ENCODE results near the gene NAGA.

GRCh38 chr22:42039271-42039670 is 31.3 kb downstream of the NAGA start:
- TF ChIP-seq KAT8 (IDR thresholded peaks at IDR 0.05; ENCODE audit: low read depth) (no peak), ZSCAN32 (CRISPR knock-in tag; IDR thresholded peaks at IDR 0.05) (no peak), SP1 (CRISPR knock-in tag; IDR thresholded peaks at IDR 0.05) (no peak)
- TF ChIP-seq, protein P1, sequence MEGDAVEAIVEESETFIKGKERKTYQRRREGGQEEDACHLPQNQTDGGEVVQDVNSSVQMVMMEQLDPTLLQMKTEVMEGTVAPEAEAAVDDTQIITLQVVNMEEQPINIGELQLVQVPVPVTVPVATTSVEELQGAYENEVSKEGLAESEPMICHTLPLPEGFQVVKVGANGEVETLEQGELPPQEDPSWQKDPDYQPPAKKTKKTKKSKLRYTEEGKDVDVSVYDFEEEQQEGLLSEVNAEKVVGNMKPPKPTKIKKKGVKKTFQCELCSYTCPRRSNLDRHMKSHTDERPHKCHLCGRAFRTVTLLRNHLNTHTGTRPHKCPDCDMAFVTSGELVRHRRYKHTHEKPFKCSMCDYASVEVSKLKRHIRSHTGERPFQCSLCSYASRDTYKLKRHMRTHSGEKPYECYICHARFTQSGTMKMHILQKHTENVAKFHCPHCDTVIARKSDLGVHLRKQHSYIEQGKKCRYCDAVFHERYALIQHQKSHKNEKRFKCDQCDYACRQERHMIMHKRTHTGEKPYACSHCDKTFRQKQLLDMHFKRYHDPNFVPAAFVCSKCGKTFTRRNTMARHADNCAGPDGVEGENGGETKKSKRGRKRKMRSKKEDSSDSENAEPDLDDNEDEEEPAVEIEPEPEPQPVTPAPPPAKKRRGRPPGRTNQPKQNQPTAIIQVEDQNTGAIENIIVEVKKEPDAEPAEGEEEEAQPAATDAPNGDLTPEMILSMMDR (IDR thresholded peaks at IDR 0.05 in 2 of 3, conservative IDR thresholded peaks at IDR 0.05 in 1 of 3; ENCODE audit: insufficient read depth in 2 of 3, low read depth in 1 of 3, low read length in 3 of 3), result no peak

All from K562 (cell line).